ENCODE measurements around the gene LPIN1.

LPIN1 gene

GRCh38 chr2:11712866-11713265, 33.6 kb upstream of the LPIN1 start:
- in situ Hi-C loops (cut with MboI; ENCODE audit: low sequenced_read_pairs, unreplicated experiment) = no loop called here

DNA sequence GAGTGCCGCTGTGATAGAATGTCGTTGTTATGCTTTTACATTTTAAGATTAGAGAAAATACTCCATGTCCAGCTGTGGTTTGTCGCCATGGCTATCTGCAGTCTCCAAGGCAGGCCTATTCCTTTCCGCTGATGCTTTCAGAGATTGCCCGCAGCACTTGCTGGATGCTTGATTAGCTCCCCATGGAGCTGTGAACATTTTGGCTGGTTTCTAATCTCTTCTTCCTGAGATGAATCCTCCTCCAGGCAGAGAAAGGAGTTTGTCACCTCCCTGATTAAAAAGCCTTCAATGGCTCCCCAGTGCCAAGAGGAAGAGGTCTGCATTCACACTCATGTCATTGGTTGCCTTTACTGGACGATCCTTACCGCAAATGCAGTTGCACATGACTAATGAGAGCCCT, 32.6 kb upstream of the LPIN1 start:
- TF ChIP-seq, protein P1, sequence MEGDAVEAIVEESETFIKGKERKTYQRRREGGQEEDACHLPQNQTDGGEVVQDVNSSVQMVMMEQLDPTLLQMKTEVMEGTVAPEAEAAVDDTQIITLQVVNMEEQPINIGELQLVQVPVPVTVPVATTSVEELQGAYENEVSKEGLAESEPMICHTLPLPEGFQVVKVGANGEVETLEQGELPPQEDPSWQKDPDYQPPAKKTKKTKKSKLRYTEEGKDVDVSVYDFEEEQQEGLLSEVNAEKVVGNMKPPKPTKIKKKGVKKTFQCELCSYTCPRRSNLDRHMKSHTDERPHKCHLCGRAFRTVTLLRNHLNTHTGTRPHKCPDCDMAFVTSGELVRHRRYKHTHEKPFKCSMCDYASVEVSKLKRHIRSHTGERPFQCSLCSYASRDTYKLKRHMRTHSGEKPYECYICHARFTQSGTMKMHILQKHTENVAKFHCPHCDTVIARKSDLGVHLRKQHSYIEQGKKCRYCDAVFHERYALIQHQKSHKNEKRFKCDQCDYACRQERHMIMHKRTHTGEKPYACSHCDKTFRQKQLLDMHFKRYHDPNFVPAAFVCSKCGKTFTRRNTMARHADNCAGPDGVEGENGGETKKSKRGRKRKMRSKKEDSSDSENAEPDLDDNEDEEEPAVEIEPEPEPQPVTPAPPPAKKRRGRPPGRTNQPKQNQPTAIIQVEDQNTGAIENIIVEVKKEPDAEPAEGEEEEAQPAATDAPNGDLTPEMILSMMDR (IDR thresholded peaks at IDR 0.05; ENCODE audit: borderline replicate concordance, control extremely low read depth, extremely low read depth, insufficient read depth, missing control alignments) = no peak

More at GRCh38 chr2:11712866-11713265, 33.6 kb upstream of the LPIN1 start:
- no peak for DNase-seq (ENCODE audit: low spot score)
- TF ChIP-seq, protein P1 (IDR thresholded peaks at IDR 0.05; ENCODE audit: borderline replicate concordance, control extremely low read depth, extremely low read depth, insufficient read depth, missing control alignments) = no peak

DNA sequence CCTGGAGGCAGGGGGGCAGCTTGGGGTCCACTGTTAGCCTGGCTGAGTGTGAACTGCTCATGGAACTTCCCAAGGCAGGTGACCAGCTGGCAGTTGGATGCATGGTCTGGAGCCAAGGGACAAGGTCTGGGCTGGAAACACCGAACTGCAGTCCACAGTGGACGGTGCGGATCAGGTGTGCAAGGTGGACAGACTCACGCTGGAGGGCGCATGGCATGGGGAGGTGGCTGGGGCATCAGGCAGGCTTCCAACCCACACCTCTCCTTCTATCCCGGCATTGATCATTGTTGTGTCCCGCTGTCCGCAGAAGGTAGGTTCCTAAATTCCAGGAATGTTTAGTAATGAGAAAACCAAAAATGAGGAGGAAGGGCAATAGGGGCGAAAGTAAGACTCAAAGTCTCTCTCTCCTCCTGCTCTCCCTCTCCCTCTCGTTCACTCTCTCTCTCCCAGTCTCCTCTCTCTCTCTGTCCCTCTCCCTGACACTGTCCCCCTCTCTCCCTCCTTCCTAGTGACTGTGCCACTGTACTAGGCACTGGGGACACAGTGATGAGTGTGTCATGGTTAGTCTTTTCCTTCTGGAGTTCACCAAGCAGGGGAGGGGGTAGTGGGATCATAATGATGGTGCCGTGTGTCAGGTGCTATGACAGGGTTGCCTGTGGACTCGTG, 30.3 kb upstream of the LPIN1 start:
- no peak for DNase-seq (ENCODE audit: low spot score)
- in situ Hi-C loops (cut with MboI; ENCODE audit: low sequenced_read_pairs, unreplicated experiment) = no loop called here
- TF ChIP-seq, protein P1 (IDR thresholded peaks at IDR 0.05; ENCODE audit: borderline replicate concordance, control extremely low read depth, extremely low read depth, insufficient read depth, missing control alignments) = no peak

More for the DNA sequence above, 32.6 kb upstream of the LPIN1 start:
- no peak for DNase-seq (ENCODE audit: low spot score)
- in situ Hi-C loops (cut with MboI; ENCODE audit: low sequenced_read_pairs, unreplicated experiment) = no loop called here

DNA sequence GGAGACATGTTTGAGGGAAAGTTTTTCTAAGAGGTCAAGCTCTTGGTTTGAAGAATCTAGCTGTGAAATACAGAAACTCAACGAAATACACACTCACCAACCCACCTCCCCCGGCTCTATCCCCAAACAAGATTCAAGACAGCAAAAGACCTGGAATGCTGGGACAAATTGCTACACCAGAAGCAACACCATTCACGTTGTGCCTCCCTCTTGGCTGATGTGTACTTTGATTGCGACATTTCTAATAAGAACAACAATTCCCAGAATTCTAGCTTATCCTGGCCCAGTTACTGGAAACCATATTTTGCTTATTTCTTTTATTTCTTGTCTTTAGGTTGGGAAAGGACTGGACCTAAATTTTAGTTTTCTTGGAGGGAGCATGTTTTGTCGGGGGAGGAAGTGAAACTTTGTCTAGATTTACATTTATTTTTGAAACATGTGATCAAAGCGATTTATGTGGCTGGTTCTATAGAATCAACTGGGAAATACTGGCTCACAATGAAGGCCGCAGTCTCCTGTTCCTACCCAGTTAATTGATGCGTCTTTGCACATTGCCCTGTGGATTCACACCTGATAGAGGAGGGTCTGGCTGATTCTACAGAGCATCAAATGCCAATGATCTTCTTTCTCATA, 29.6 kb upstream of the LPIN1 start:
- in situ Hi-C loops (cut with MboI; ENCODE audit: low sequenced_read_pairs, unreplicated experiment) = no loop called here
- TF ChIP-seq, protein P1 (IDR thresholded peaks at IDR 0.05; ENCODE audit: borderline replicate concordance, control extremely low read depth, extremely low read depth, insufficient read depth, missing control alignments) = no peak
- DNase-seq (ENCODE audit: low spot score) = no peak

GRCh38 chr2:11717623-11718022, 28.8 kb upstream of the LPIN1 start:
- in situ Hi-C loops (cut with MboI; ENCODE audit: low sequenced_read_pairs, unreplicated experiment) = no loop called here
- TF ChIP-seq, protein P1 (IDR thresholded peaks at IDR 0.05; ENCODE audit: borderline replicate concordance, control extremely low read depth, extremely low read depth, insufficient read depth, missing control alignments) = no peak
- DNase-seq (ENCODE audit: low spot score) = no peak

DNA sequence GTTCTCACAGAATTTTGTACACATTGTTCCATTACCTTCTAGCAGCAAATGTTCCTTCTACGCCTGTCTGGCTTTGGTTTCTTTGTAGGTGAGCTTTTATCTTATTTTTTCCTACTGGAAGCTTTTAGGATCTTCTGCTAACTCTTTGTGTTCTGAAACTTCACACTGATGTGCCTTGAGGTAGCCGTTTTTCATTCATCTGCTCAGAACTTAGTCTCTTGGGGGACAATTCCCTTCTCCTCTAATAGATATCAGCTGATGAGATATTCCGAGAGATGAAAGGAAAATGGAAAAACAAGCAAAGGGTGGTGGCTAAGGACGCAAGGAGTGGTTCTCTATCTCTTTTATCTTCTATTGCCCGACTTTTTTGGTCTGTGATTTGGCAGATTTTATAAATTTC, 27.8 kb upstream of the LPIN1 start:
- TF ChIP-seq, protein P1 (IDR thresholded peaks at IDR 0.05; ENCODE audit: borderline replicate concordance, control extremely low read depth, extremely low read depth, insufficient read depth, missing control alignments) = no peak
- DNase-seq (ENCODE audit: low spot score) = no peak
- in situ Hi-C loops (cut with MboI; ENCODE audit: low sequenced_read_pairs, unreplicated experiment) = no loop called here
